ENCODE data around the gene POU3F1.

GRCh38 chr1:38028671-38029070, 17.9 kb downstream of the POU3F1 start:
- no peak for TF ChIP-seq CTCF (IDR thresholded peaks at IDR 0.05)
- TF ChIP-seq POLR2A (IDR thresholded peaks at IDR 0.05): no peak

Data from thyroid gland (tissue), 4 donors.